Liver (tissue), 3 donors: Measurements from ENCODE around the gene TAS1R1.

Experiments used
- ATF3 ChIP-seq: IDR thresholded peaks from 2 replicates; pipeline ENCODE4 v1.6.1; 2016; ENCODE audit warnings: antibody characterized with exemption
- EGR1 ChIP-seq, 2 donors: IDR thresholded peaks; 2 replicates each; pipeline ENCODE4 v1.6.1; 2016 to 2018; ENCODE audit warnings: antibody characterized with exemption in 2 of 2, low read depth in 2 of 2
- FOXA1 ChIP-seq: IDR thresholded peaks from 2 replicates; pipeline ENCODE4 v1.6.1; 2016; ENCODE audit warnings: antibody characterized with exemption
- GABPA ChIP-seq, 2 donors: IDR thresholded peaks in 1 of 2; conservative IDR thresholded peaks in 1 of 2; 2 replicates each; pipeline ENCODE4 v1.6.1; 2016; ENCODE audit warnings: antibody characterized with exemption in 2 of 2, mild to moderate bottlenecking in 1 of 2, moderate library complexity in 1 of 2
- JUND ChIP-seq, 2 donors: IDR thresholded peaks; 2 replicates each; pipeline ENCODE4 v1.6.1; 2016; ENCODE audit warnings: antibody characterized with exemption in 2 of 2
- MAX ChIP-seq: IDR thresholded peaks from 2 replicates; pipeline ENCODE4 v1.6.1; 2016; ENCODE audit warnings: antibody characterized with exemption
- RAD21 ChIP-seq, 2 donors: IDR thresholded peaks; 2 replicates each; pipeline ENCODE4 v1.6.1; 2016; ENCODE audit warnings: antibody characterized with exemption in 2 of 2, mild to moderate bottlenecking in 2 of 2
- REST ChIP-seq: IDR thresholded peaks from 2 replicates; pipeline ENCODE4 v1.6.1; 2016; ENCODE audit warnings: antibody characterized with exemption, mild to moderate bottlenecking
- SP1 ChIP-seq: IDR thresholded peaks from 2 replicates; pipeline ENCODE4 v1.6.1; 2018; ENCODE audit warnings: antibody characterized with exemption, mild to moderate bottlenecking
- TAF1 ChIP-seq: conservative IDR thresholded peaks from 2 replicates; pipeline ENCODE4 v1.6.1; 2016; ENCODE audit warnings: antibody characterized with exemption, mild to moderate bottlenecking
- YY1 ChIP-seq: IDR thresholded peaks from 2 replicates; pipeline ENCODE4 v1.6.1; 2016; ENCODE audit warnings: antibody characterized with exemption, mild to moderate bottlenecking
- TF ChIP-seq, protein P1 (sequence below): fragments of 150-350 bp; IDR thresholded peaks from 2 replicates; pipeline ENCODE4 v1.5.1; 2017; ENCODE audit warnings: improper control_type of control experiment, low read depth, low read length; ENCODE audit not compliant: missing input control
- donor health status: healthy.
- donor health status: healthy.

- TF ChIP-seq JUND (IDR thresholded peaks at IDR 0.05) (no peak), YY1 (no peak), MAX (no peak), SP1 (no peak), REST (no peak), ATF3 (no peak), RAD21 (IDR thresholded peaks at IDR 0.05) (no peak), TAF1 (no peak), GABPA (IDR thresholded peaks at IDR 0.05 in 1 of 2, conservative IDR thresholded peaks at IDR 0.05 in 1 of 2) (no peak), EGR1 (IDR thresholded peaks at IDR 0.05; ENCODE audit: low read depth in 2 of 2) (no peak), FOXA1 (no peak)
- TF ChIP-seq, protein P1, sequence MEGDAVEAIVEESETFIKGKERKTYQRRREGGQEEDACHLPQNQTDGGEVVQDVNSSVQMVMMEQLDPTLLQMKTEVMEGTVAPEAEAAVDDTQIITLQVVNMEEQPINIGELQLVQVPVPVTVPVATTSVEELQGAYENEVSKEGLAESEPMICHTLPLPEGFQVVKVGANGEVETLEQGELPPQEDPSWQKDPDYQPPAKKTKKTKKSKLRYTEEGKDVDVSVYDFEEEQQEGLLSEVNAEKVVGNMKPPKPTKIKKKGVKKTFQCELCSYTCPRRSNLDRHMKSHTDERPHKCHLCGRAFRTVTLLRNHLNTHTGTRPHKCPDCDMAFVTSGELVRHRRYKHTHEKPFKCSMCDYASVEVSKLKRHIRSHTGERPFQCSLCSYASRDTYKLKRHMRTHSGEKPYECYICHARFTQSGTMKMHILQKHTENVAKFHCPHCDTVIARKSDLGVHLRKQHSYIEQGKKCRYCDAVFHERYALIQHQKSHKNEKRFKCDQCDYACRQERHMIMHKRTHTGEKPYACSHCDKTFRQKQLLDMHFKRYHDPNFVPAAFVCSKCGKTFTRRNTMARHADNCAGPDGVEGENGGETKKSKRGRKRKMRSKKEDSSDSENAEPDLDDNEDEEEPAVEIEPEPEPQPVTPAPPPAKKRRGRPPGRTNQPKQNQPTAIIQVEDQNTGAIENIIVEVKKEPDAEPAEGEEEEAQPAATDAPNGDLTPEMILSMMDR, result no peak
Observed at GRCh38 chr1:6512245-6512907, 42.7 kb upstream of the TAS1R1 start.
